Measurements from ENCODE around the gene CCL8. TPM values are rescaled to one million over a fixed set of nuclear protein-coding genes. Genes with fewer than 3 reads are reported as not detected.

The CCL8 gene
- total and polyA plus RNA-seq, 8 donors: 0.31 to 7.3 (median 0.70) TPM

DNA sequence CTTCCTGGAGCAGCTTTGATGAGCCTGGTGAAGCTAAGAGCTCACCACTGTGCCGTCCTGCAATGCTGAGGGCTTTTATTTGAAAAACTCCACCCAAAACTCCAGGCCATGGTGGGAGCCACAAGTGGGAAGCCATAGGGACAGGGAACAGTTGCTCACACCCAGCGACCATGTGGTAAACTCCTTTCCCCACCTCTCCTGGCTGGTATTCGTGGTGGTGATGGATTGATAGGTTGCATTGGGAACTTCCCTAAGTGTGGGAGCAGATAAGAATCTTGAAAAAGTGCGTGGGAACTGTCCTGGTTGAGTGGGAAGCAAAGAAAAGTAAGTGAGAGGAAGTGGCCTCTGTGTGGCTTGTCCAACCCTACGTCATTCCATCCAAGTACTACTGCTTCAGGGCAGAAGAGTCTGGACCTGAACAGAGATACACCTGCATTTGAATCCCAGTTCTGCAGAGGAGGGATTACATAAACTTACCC, 44.0 kb downstream of the CCL8 start, which contains the start of gene CCL1:
Gene CCL1 (minus strand): TSS at position 51 of the 479 bp plus-strand sequence. CDS start 72 bp downstream, outside the sequence.
- Histone ChIP-seq H3K4me1 (peaks cover 0 to 23% of the 10 kb centered on the region in 2 donors), H3K27ac (no peak within 1 kb of the TSS), H3K4me3 (no peak within 1 kb of the TSS), H3K27me3 (no peaks in the 10 kb centered on the region), H3K36me3 (no peaks in the 10 kb centered on the region), H3K9me3 (no peaks in the 10 kb centered on the region)
- no peak for DNase-seq
- no peak for ATAC-seq
- intact Hi-C loops (cut with DNase I): loop anchor here (2.0 to 10.0 kb wide), 2 partner anchors 166 to 168 kb away; no protein-coding TSS in a partner anchor
- TF ChIP-seq, protein P1, sequence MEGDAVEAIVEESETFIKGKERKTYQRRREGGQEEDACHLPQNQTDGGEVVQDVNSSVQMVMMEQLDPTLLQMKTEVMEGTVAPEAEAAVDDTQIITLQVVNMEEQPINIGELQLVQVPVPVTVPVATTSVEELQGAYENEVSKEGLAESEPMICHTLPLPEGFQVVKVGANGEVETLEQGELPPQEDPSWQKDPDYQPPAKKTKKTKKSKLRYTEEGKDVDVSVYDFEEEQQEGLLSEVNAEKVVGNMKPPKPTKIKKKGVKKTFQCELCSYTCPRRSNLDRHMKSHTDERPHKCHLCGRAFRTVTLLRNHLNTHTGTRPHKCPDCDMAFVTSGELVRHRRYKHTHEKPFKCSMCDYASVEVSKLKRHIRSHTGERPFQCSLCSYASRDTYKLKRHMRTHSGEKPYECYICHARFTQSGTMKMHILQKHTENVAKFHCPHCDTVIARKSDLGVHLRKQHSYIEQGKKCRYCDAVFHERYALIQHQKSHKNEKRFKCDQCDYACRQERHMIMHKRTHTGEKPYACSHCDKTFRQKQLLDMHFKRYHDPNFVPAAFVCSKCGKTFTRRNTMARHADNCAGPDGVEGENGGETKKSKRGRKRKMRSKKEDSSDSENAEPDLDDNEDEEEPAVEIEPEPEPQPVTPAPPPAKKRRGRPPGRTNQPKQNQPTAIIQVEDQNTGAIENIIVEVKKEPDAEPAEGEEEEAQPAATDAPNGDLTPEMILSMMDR (IDR thresholded peaks at IDR 0.05): no peak

DNA sequence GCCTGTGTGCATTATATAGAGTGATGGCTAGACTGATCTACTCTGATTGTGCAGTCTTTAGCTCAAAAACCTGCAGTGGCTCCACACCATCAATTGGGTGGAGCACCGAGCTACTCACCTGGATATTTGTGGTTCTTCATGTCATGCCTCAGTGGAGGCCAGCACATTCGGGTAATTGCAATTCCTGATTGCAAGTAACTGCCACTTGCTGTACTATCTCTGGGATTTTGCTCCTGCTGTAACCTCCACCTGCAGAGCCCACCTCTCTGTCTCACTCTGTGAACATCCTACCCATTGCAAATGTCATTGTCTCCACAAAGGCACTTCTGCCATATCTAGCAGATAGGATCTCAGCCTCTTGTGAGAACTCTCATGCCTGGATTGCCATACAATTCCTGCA, 45.5 kb downstream of the CCL8 start:
- peaks cover 0 to 38% of the 10 kb centered on the region in 2 donors for H3K4me1 ChIP-seq
- no peak overlapping the region for H3K4me3 ChIP-seq
- intact Hi-C loops (cut with DNase I): loop anchor here in 1 of 2 donors (10.0 kb wide), 1 partner anchor 170 kb away; no protein-coding TSS in a partner anchor
- TF ChIP-seq, protein P1 (IDR thresholded peaks at IDR 0.05): no peak
- H3K36me3 ChIP-seq: no peaks in the 10 kb centered on the region
- no peaks in the 10 kb centered on the region for H3K27me3 ChIP-seq
- ATAC-seq: no peak
- H3K9me3 ChIP-seq: no peaks in the 10 kb centered on the region
- no peak overlapping the region for H3K27ac ChIP-seq
- DNase-seq: no peak

GRCh38 chr17:34365340-34365739, 46.1 kb downstream of the CCL8 start:
- intact Hi-C loops (cut with DNase I): loop anchor here in 1 of 2 donors (10.0 kb wide), 1 partner anchor 171 kb away; no protein-coding TSS in a partner anchor
- DNase-seq: no peak
- no peak overlapping the region for H3K27ac ChIP-seq
- no peak for ATAC-seq
- TF ChIP-seq, protein P1 (IDR thresholded peaks at IDR 0.05): no peak
- H3K4me3 ChIP-seq: no peak overlapping the region
- H3K36me3 ChIP-seq: no peaks in the 10 kb centered on the region
- no peaks in the 10 kb centered on the region for H3K9me3 ChIP-seq
- peaks cover 0 to 38% of the 10 kb centered on the region in 2 donors for H3K4me1 ChIP-seq
- no peaks in the 10 kb centered on the region for H3K27me3 ChIP-seq

DNA sequence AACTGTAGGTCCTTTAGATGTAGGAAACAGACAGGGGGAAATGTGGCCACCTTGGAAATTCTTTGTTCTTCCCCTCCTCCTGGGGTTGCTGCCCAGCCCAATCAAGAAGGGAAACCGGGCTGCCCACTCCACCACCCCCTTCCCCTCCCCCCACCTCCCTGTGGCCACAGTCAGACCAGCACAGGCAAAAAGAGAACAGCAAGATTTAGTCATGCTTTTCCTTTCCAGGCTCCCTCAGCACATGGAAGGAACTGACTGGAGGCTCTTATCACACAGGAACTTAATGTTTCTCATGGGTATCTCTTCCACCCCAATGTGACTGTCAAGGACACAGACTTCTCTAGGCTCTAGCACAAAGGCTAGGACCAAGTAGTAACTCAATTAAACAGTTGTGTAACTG, 46.8 kb downstream of the CCL8 start:
- intact Hi-C loops (cut with DNase I): loop anchor here in 1 of 2 donors (10.0 kb wide), 1 partner anchor 171 kb away; no protein-coding TSS in a partner anchor
- Histone ChIP-seq H3K36me3 (no peaks in the 10 kb centered on the region), H3K4me3 (no peak overlapping the region), H3K9me3 (no peaks in the 10 kb centered on the region), H3K27me3 (no peaks in the 10 kb centered on the region), H3K4me1 (peaks cover 0 to 40% of the 10 kb centered on the region in 2 donors), H3K27ac (no peak overlapping the region)
- TF ChIP-seq, protein P1 (IDR thresholded peaks at IDR 0.05): no peak
- ATAC-seq: no peak
- DNase-seq: no peak

DNA sequence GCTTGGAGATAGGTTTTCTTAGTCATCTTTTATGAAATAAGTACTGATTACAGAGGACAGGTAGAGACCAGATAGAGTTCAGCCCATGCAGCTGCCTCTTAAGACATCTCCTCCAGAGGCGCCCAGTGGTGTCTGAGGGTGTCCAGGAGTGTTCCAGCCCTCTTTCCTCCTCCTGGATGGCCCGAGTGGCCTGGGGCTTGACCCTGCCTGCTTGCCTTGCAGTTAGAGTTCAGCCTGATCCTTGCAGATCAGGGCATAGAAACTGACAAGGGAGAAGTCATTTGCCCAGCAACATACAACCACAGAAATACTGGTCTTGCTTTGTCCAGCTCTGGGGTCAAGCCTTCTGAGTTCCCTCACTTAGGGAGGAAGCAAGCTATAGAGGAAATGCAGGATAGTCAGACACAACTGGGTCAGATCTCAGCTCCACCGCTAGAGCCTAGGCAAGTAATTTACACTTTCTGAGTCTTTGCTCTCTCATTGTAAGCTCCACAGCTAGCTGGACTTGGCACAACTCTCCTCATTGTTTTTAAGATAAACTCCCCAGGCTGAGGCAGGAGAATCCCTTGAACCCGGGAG, 47.4 kb downstream of the CCL8 start:
- H3K4me1 ChIP-seq: peaks cover 0 to 42% of the 10 kb centered on the region in 2 donors
- ATAC-seq (peak; percentile 56), DNase-seq (no peak)
- H3K36me3 ChIP-seq: no peaks in the 10 kb centered on the region
- H3K27me3 ChIP-seq: no peaks in the 10 kb centered on the region
- no peak overlapping the region for H3K27ac ChIP-seq
- TF ChIP-seq, protein P1 (IDR thresholded peaks at IDR 0.05): no peak
- H3K4me3 ChIP-seq: no peak overlapping the region
- intact Hi-C loops (cut with DNase I): loop anchor here in 1 of 2 donors (10.0 kb wide), 1 partner anchor 172 kb away; no protein-coding TSS in a partner anchor
- H3K9me3 ChIP-seq: no peaks in the 10 kb centered on the region

All from left lung (tissue), 10 donors.